H9 (cell line): ENCODE results near the gene HUS1. TPM values are rescaled to one million over a fixed set of nuclear protein-coding genes. Genes with fewer than 3 reads are reported as not detected.

ENCODE experiments used
- DNase-seq: peaks from one replicate; pipeline ENCODE4 v3.0.0-alpha.2; 2017
- H2AFZ ChIP-seq: one replicate; pipeline ENCODE4 v1.6.1; 2013; ENCODE audit warnings: mild to moderate bottlenecking, low read length, control low read depth, moderate library complexity
- H2AK5ac ChIP-seq: 2 replicates; pipeline ENCODE4 v1.6.1; 2013; ENCODE audit warnings: low read length, control low read depth, mixed read lengths; ENCODE audit not compliant: insufficient read length
- H2BK120ac ChIP-seq: one replicate; pipeline ENCODE4 v1.6.1; 2013; ENCODE audit warnings: low read depth, mild to moderate bottlenecking, low read length, control low read depth, inconsistent platforms; ENCODE audit not compliant: poor library complexity, severe bottlenecking
- H2BK12ac ChIP-seq: 2 replicates; pipeline ENCODE4 v1.6.1; 2013; ENCODE audit warnings: low read length, control low read depth, mixed read lengths, low read depth; ENCODE audit not compliant: insufficient read length
- H2BK15ac ChIP-seq: 2 replicates; pipeline ENCODE4 v1.6.1; 2013; ENCODE audit warnings: low read depth, low read length, control low read depth
- H2BK20ac ChIP-seq: one replicate; pipeline ENCODE4 v1.6.1; 2013; ENCODE audit warnings: low read depth, mild to moderate bottlenecking, low read length, control low read depth, inconsistent platforms; ENCODE audit not compliant: poor library complexity, severe bottlenecking
- H2BK5ac ChIP-seq: 2 replicates; pipeline ENCODE4 v1.6.1; 2013; ENCODE audit warnings: low read length, control low read depth, mixed read lengths; ENCODE audit not compliant: insufficient read length
- H3K14ac ChIP-seq: 2 replicates; pipeline ENCODE4 v1.6.1; 2013; ENCODE audit warnings: low read length, control low read depth; ENCODE audit not compliant: insufficient read depth
- H3K18ac ChIP-seq: 2 replicates; pipeline ENCODE4 v1.6.1; 2013; ENCODE audit warnings: low read depth, mild to moderate bottlenecking, mixed read lengths, low read length, control low read depth; ENCODE audit not compliant: insufficient read length
- H3K23ac ChIP-seq: 2 replicates; pipeline ENCODE4 v1.6.1; 2013; ENCODE audit warnings: low read length, control low read depth, mixed read lengths, low read depth; ENCODE audit not compliant: insufficient read length
- H3K23me2 ChIP-seq: 2 replicates; pipeline ENCODE4 v1.6.1; 2013; ENCODE audit warnings: low read depth, mild to moderate bottlenecking, mixed read lengths, low read length, control low read depth; ENCODE audit not compliant: insufficient read length, poor library complexity, severe bottlenecking
- H3K27ac ChIP-seq: 2 replicates; pipeline ENCODE4 v1.5.1; 2013; ENCODE audit warnings: low read length, control low read depth, mixed read lengths, low read depth; ENCODE audit not compliant: insufficient read length
- H3K27me3 ChIP-seq: 2 replicates; pipeline ENCODE4 v1.6.1; 2013; ENCODE audit warnings: low read length, control low read depth, inconsistent platforms; ENCODE audit not compliant: insufficient read depth
- H3K4ac ChIP-seq: 2 replicates; pipeline ENCODE4 v1.6.1; 2013; ENCODE audit warnings: low read depth, mild to moderate bottlenecking, control low read depth, inconsistent platforms, low read length, moderate library complexity
- H3K4me1 ChIP-seq: 2 replicates; pipeline ENCODE4 v1.6.1; 2013; ENCODE audit warnings: low read length, control low read depth, inconsistent platforms; ENCODE audit not compliant: insufficient read depth
- H3K4me2 ChIP-seq: 2 replicates; pipeline ENCODE4 v1.6.1; 2013; ENCODE audit warnings: low read length, control low read depth, mixed read lengths; ENCODE audit not compliant: insufficient read length, insufficient read depth
- H3K56ac ChIP-seq: 2 replicates; pipeline ENCODE4 v1.6.1; 2013; ENCODE audit warnings: low read depth, mild to moderate bottlenecking, mixed read lengths, low read length, control low read depth; ENCODE audit not compliant: insufficient read length
- H3K79me1 ChIP-seq: 2 replicates; pipeline ENCODE4 v1.6.1; 2013; ENCODE audit warnings: low read depth, mild to moderate bottlenecking, moderate library complexity, low read length, control low read depth, inconsistent platforms; ENCODE audit not compliant: insufficient read depth, poor library complexity, severe bottlenecking
- H3K79me2 ChIP-seq: 2 replicates; pipeline ENCODE4 v1.6.1; 2013; ENCODE audit warnings: low read length, control low read depth, inconsistent platforms; ENCODE audit not compliant: insufficient read depth
- H3K9ac ChIP-seq: 2 replicates; pipeline ENCODE4 v1.6.1; 2013; ENCODE audit warnings: low read length, control low read depth, mixed read lengths; ENCODE audit not compliant: insufficient read length; ENCODE audit errors: extremely low read depth
- H3K9me3 ChIP-seq: one replicate; pipeline ENCODE4 v1.6.1; 2013; ENCODE audit warnings: low read depth, low read length, inconsistent platforms; ENCODE audit not compliant: control insufficient read depth
- H3T11ph ChIP-seq: one replicate; pipeline ENCODE4 v1.6.1; 2013; ENCODE audit warnings: mild to moderate bottlenecking, low read length, control low read depth, inconsistent platforms
- H4K20me1 ChIP-seq: one replicate; pipeline ENCODE4 v1.6.1; 2013; ENCODE audit not compliant: control insufficient read depth, insufficient read length, insufficient read depth
- H4K5ac ChIP-seq: 2 replicates; pipeline ENCODE4 v1.6.1; 2013; ENCODE audit warnings: low read depth, mild to moderate bottlenecking, mixed read lengths, low read length, control low read depth; ENCODE audit not compliant: insufficient read length
- H4K8ac ChIP-seq: replicated peaks from 2 replicates; pipeline ENCODE4 v1.6.1; 2013; ENCODE audit warnings: low read length, control low read depth, mixed read lengths, low read depth; ENCODE audit not compliant: insufficient read length
- H4K91ac ChIP-seq: 2 replicates; pipeline ENCODE4 v1.6.1; 2013; ENCODE audit warnings: low read depth, mild to moderate bottlenecking, moderate library complexity, mixed read lengths, low read length, control low read depth; ENCODE audit not compliant: insufficient read length
- H3K27ac Mint-ChIP-seq, 3 experiments: 2 replicates in 2 of 3; 3 replicates in 1 of 3; pipeline ENCODE4 v1.8.0; 2020 to 2021; ENCODE audit warnings: mixed read lengths in 3 of 3, mild to moderate bottlenecking in 1 of 3, moderate library complexity in 1 of 3
- H3K27me3 Mint-ChIP-seq: 2 replicates; pipeline ENCODE4 v1.8.0; 2021; ENCODE audit warnings: low read depth, mild to moderate bottlenecking, moderate library complexity, mixed read lengths
- H3K36me3 Mint-ChIP-seq, 3 experiments: 2 replicates in 2 of 3; 3 replicates in 1 of 3; pipeline ENCODE4 v1.8.0; 2020 to 2021; ENCODE audit warnings: low read depth in 3 of 3, mixed read lengths in 3 of 3; ENCODE audit not compliant: insufficient read depth in 1 of 3
- H3K4me1 Mint-ChIP-seq, 2 experiments: 2 replicates each; pipeline ENCODE4 v1.8.0; 2020; ENCODE audit warnings: mixed read lengths in 2 of 2
- H3K4me3 Mint-ChIP-seq, 2 experiments: 2 replicates in 1 of 2; 3 replicates in 1 of 2; pipeline ENCODE4 v1.8.0; 2020 to 2021; ENCODE audit warnings: mild to moderate bottlenecking in 2 of 2, mixed read lengths in 2 of 2, moderate library complexity in 1 of 2
- H3K9me3 Mint-ChIP-seq, 2 experiments: 2 replicates in 1 of 2; 3 replicates in 1 of 2; pipeline ENCODE4 v1.8.0; 2020; ENCODE audit warnings: mild to moderate bottlenecking in 2 of 2, mixed read lengths in 2 of 2, moderate library complexity in 1 of 2
- WGBS: extraction: QIAGEN DNeasy Blood & Tissue Kit; methylation state at CpG from one replicate; pipeline ENCODE4 v1.1.7; 2013; ENCODE audit warnings: missing lambda C conversion rate, low lambda C conversion rate, mixed read lengths; ENCODE audit not compliant: insufficient read length; ENCODE audit errors: extremely low coverage; 5-methylcytosine and 5-hydroxymethylcytosine counted together
- total RNA-seq: library from RNA; stranded (reverse); gene quantifications from 2 replicates; pipeline ENCODE4 v1.2.1, GENCODE V29; 2021
- TF ChIP-seq, protein P1 (sequence below): fragments of 200-600 bp; sonication (generic); conservative IDR thresholded peaks from 3 replicates; pipeline ENCODE4 v1.8.0; 2021; ENCODE audit warnings: antibody characterized with exemption, mild to moderate bottlenecking

The HUS1 gene
- total RNA-seq, 1 experiment from 2014 or later, result 43.1 TPM

DNA sequence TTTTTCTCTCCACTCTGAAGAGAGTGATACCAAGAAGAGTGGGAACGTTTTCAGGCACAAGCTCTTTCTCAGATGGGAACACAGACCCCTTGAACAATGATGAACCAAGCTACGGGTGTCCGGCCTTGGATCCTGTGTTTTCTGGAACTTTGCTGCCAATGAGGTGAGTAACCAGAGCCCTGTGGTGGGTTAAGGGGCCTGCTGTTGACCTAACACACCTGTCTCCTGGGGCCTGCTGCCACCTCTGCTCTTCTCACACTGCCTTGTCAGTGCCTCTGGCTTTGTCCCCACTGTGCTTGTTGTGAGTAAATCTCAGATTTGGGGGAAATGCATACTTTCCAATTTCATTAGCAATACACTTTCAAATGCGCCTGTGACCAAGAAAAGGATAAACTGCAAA, 29.7 kb downstream of the HUS1 start:
- no peak overlapping the region for H3K27ac ChIP-seq
- H3K4me1 ChIP-seq, result peaks cover 3% of the 10 kb centered on the region; the same call in 1 of the 2 replicates
- no peak overlapping the region for H2AK5ac ChIP-seq
- TF ChIP-seq, protein P1, sequence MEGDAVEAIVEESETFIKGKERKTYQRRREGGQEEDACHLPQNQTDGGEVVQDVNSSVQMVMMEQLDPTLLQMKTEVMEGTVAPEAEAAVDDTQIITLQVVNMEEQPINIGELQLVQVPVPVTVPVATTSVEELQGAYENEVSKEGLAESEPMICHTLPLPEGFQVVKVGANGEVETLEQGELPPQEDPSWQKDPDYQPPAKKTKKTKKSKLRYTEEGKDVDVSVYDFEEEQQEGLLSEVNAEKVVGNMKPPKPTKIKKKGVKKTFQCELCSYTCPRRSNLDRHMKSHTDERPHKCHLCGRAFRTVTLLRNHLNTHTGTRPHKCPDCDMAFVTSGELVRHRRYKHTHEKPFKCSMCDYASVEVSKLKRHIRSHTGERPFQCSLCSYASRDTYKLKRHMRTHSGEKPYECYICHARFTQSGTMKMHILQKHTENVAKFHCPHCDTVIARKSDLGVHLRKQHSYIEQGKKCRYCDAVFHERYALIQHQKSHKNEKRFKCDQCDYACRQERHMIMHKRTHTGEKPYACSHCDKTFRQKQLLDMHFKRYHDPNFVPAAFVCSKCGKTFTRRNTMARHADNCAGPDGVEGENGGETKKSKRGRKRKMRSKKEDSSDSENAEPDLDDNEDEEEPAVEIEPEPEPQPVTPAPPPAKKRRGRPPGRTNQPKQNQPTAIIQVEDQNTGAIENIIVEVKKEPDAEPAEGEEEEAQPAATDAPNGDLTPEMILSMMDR, result no peak
- DNase-seq, result no peak
- Mint-ChIP-seq H3K4me1 (peaks cover 27 to 28% of the 10 kb centered on the region in 2 experiments), H3K9me3 (no peaks in the 10 kb centered on the region), H3K36me3 (peaks cover 0 to 6% (median 6%) of the 10 kb centered on the region in 3 experiments; a peak in 4 of 7 replicates), H3K27me3 (no peaks in the 10 kb centered on the region; the same call in 1 of the 2 replicates), H3K4me3 (no peak overlapping the region), H3K27ac (no peak overlapping the region; a peak in 1 of 7 replicates)
- no peaks in the 10 kb centered on the region for H3K27me3 ChIP-seq
- H3K79me1 ChIP-seq, result no peaks in the 10 kb centered on the region
- H3K9ac ChIP-seq, result no peak overlapping the region
- H2BK120ac ChIP-seq, result no peak overlapping the region
- no peak overlapping the region for H3K4ac ChIP-seq
- no peak overlapping the region for H3K56ac ChIP-seq
- no peak overlapping the region for H3K18ac ChIP-seq
- no peaks in the 10 kb centered on the region for H4K20me1 ChIP-seq
- H3K9me3 ChIP-seq, result no peaks in the 10 kb centered on the region
- H4K8ac ChIP-seq, result no peak overlapping the region
- H2BK15ac ChIP-seq, result no peak overlapping the region
- no peak overlapping the region for H2BK12ac ChIP-seq
- no peak overlapping the region for H2AFZ ChIP-seq
- H3T11ph ChIP-seq, result no peak overlapping the region
- H3K23ac ChIP-seq, result no peak overlapping the region
- no peak overlapping the region for H4K5ac ChIP-seq
- H2BK5ac ChIP-seq, result no peak overlapping the region
- H2BK20ac ChIP-seq, result no peak overlapping the region
- H3K14ac ChIP-seq, result no peak overlapping the region
- H3K23me2 ChIP-seq, result no peaks in the 10 kb centered on the region
- H4K91ac ChIP-seq, result no peak overlapping the region
- no peak overlapping the region for H3K4me2 ChIP-seq
- WGBS, result no CpG with 5 or more reads among the region's 4 CpGs
- no peaks in the 10 kb centered on the region for H3K79me2 ChIP-seq
